ENCODE results near the gene CCDC107.
"Not testable (repeated sequence)": the region's sequence is repeated elsewhere in the genome, so short reads cannot be mapped to it uniquely, and the experiment has no call there.

CCDC107 gene

DNA sequence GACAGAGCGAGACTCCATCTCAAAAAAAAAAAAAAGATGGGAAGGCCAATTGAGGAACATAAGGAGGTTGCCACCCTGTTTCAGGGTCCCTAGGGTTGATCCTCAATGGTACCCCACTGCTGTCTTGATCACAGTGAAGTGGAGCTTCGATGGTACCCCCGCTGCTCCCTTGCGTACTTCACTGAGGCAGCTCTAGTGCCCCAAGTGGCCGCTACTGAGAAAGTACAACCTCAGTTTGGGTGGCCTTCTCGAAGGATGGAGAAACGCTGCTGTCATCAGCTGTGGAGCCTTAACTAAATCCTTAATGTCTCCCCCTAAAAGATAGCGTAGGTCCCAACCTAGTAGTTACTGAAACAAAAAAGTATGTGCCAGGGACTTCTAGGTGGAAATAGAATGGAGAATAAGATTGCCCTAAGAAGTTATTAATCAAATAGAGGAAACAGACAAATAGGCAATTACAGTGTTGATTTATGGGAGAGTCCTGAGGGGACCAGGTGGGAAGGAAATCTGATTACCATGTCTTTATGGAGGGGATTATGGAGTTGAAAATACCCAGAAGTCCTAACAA lies 46.8 kb upstream of the CCDC107 start:
- no peak overlapping the region for H4K91ac ChIP-seq (ENCODE audit: low read length)
- no peak overlapping the region for H3K4me3 ChIP-seq (ENCODE audit: insufficient read depth in 1 of 2, low read depth in 1 of 2, low read length in 2 of 2)
- H3K18ac ChIP-seq (ENCODE audit: low read depth in 1 of 2, low read length in 2 of 2): no peak overlapping the region
- H2BK120ac ChIP-seq (ENCODE audit: low read depth, low read length): no peak overlapping the region
- no peak overlapping the region for H3K4ac ChIP-seq (ENCODE audit: low read depth in 1 of 2, low read length in 2 of 2)
- H3K9me3 ChIP-seq (ENCODE audit: control insufficient read depth, low read length): no peaks in the 10 kb centered on the region
- peaks cover 7% of the 10 kb centered on the region for H3K4me1 ChIP-seq (ENCODE audit: control insufficient read depth, insufficient read depth, low read depth, low read length)
- peaks cover 16% of the 10 kb centered on the region for H3K79me1 ChIP-seq (replicated peaks; ENCODE audit: low read length, poor library complexity, severe bottlenecking)
- H4K8ac ChIP-seq (ENCODE audit: low read length): no peak overlapping the region
- peak; percentile 54 for DNase-seq
- H3K4me2 ChIP-seq (ENCODE audit: low read length, poor library complexity, severe bottlenecking): no peak overlapping the region
- 26% methylated on average over 8 of the region's 8 CpGs for WGBS
- no peak overlapping the region for H3K9ac ChIP-seq (ENCODE audit: low read length)
- H2BK5ac ChIP-seq (ENCODE audit: low read depth, low read length, poor library complexity, severe bottlenecking): no peak overlapping the region
- H3K36me3 ChIP-seq (ENCODE audit: control insufficient read depth in 1 of 2, insufficient read depth in 2 of 2, low read depth in 1 of 2, low read length in 2 of 2): peaks cover 32 to 41% of the 10 kb centered on the region in 2 experiments
- peaks cover 0 to 25% of the 10 kb centered on the region in 2 experiments for H3K27me3 ChIP-seq (ENCODE audit: control insufficient read depth in 1 of 2, insufficient read depth in 1 of 2, low read length in 2 of 2)
- no peak overlapping the region for H3K14ac ChIP-seq (ENCODE audit: low read length in 2 of 2)
- no peak overlapping the region for H2BK12ac ChIP-seq (ENCODE audit: low read length in 2 of 2)
- H2AK5ac ChIP-seq (ENCODE audit: low read length, severe bottlenecking): no peak overlapping the region
- H3K23ac ChIP-seq (ENCODE audit: low read length in 2 of 2): no peak overlapping the region
- H3K27ac ChIP-seq (ENCODE audit: low read length, poor library complexity, severe bottlenecking): no peak overlapping the region
- no peak overlapping the region for H2AFZ ChIP-seq (ENCODE audit: low read depth, low read length)
- no peak overlapping the region for H2BK15ac ChIP-seq (ENCODE audit: low read depth, poor library complexity, severe bottlenecking)

DNA sequence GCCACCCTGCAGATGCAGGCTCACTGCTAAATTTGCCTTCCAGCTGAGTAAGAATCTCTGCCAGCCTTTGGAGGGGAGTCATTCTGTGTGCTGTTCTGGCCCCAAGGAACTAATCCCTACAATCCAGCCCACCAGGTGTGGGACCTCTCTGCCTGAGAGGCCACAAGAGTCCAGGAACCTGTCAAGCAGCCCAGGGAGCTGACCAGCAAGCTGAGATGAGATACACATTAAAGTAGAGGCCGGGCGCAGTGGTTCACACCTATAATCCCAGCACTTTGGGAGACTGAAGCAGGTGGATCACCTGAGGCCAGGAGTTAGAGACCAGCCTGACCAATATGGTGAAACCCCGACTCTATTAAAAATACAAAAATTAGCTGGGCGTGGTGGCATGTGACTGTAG lies 46.0 kb upstream of the CCDC107 start:
- H3K79me1 ChIP-seq (replicated peaks; ENCODE audit: low read length, poor library complexity, severe bottlenecking): peaks cover 10% of the 10 kb centered on the region
- not testable (repeated sequence) for H2BK5ac ChIP-seq (ENCODE audit: low read depth, low read length, poor library complexity, severe bottlenecking); H3K4ac ChIP-seq (ENCODE audit: low read depth in 1 of 2, low read length in 2 of 2); H2AFZ ChIP-seq (ENCODE audit: low read depth, low read length); H2BK12ac ChIP-seq (ENCODE audit: low read length in 2 of 2); H2AK5ac ChIP-seq (ENCODE audit: low read length, severe bottlenecking); H3K9ac ChIP-seq (ENCODE audit: low read length); H3K4me1 ChIP-seq (ENCODE audit: control insufficient read depth, insufficient read depth, low read depth, low read length); H4K91ac ChIP-seq (ENCODE audit: low read length); H3K14ac ChIP-seq (ENCODE audit: low read length in 2 of 2); H3K23ac ChIP-seq (ENCODE audit: low read length in 2 of 2); H3K4me3 ChIP-seq (ENCODE audit: insufficient read depth in 1 of 2, low read depth in 1 of 2, low read length in 2 of 2); DNase-seq; H3K18ac ChIP-seq (ENCODE audit: low read depth in 1 of 2, low read length in 2 of 2); H2BK15ac ChIP-seq (ENCODE audit: low read depth, poor library complexity, severe bottlenecking); H4K8ac ChIP-seq (ENCODE audit: low read length); H2BK120ac ChIP-seq (ENCODE audit: low read depth, low read length); H3K9me3 ChIP-seq (ENCODE audit: control insufficient read depth, low read length); H3K27ac ChIP-seq (ENCODE audit: low read length, poor library complexity, severe bottlenecking); H3K4me2 ChIP-seq (ENCODE audit: low read length, poor library complexity, severe bottlenecking)
- WGBS: 81% methylated on average over 4 of the region's 4 CpGs
- peaks cover 0 to 31% of the 10 kb centered on the region in 2 experiments for H3K27me3 ChIP-seq (ENCODE audit: control insufficient read depth in 1 of 2, insufficient read depth in 1 of 2, low read length in 2 of 2)
- H3K36me3 ChIP-seq (ENCODE audit: control insufficient read depth in 1 of 2, insufficient read depth in 2 of 2, low read depth in 1 of 2, low read length in 2 of 2): peaks cover 32 to 37% of the 10 kb centered on the region in 2 experiments

DNA sequence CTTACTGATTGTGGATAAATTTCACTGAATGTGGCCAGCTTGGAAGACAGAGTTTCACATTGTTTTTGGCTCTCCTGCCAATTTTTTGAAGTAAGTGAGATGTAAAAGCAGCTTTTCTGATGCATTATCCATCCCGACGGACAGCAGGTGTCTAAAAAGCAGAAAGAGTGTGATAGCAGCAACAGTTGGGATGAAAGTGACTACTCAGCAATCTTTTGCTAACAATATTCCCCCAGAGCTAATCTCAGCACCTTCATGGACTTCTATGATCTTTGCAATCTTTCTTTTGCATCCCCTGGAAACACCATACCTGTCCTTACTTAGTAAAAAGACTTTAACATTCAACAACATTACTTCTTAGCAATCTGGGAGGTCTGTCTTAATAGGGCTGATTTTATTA lies 45.2 kb upstream of the CCDC107 start:
- Histone ChIP-seq H2AFZ (ENCODE audit: low read depth, low read length) (no peak overlapping the region), H3K18ac (ENCODE audit: low read depth in 1 of 2, low read length in 2 of 2) (no peak overlapping the region), H3K36me3 (ENCODE audit: control insufficient read depth in 1 of 2, insufficient read depth in 2 of 2, low read depth in 1 of 2, low read length in 2 of 2) (peaks cover 26 to 30% of the 10 kb centered on the region in 2 experiments), H3K23ac (ENCODE audit: low read length in 2 of 2) (no peak overlapping the region), H4K8ac (ENCODE audit: low read length) (no peak overlapping the region), H2BK12ac (ENCODE audit: low read length in 2 of 2) (no peak overlapping the region), H3K9ac (ENCODE audit: low read length) (no peak overlapping the region), H3K79me1 (replicated peaks; ENCODE audit: low read length, poor library complexity, severe bottlenecking) (peaks cover 3% of the 10 kb centered on the region), H2BK15ac (ENCODE audit: low read depth, poor library complexity, severe bottlenecking) (no peak overlapping the region), H2BK5ac (ENCODE audit: low read depth, low read length, poor library complexity, severe bottlenecking) (no peak overlapping the region), H3K14ac (ENCODE audit: low read length in 2 of 2) (no peak overlapping the region), H3K4ac (ENCODE audit: low read depth in 1 of 2, low read length in 2 of 2) (no peak overlapping the region), H3K4me3 (ENCODE audit: insufficient read depth in 1 of 2, low read depth in 1 of 2, low read length in 2 of 2) (no peak overlapping the region), H4K91ac (ENCODE audit: low read length) (no peak overlapping the region), H3K9me3 (ENCODE audit: control insufficient read depth, low read length) (no peaks in the 10 kb centered on the region), H3K27me3 (ENCODE audit: control insufficient read depth in 1 of 2, insufficient read depth in 1 of 2, low read length in 2 of 2) (peaks cover 0 to 39% of the 10 kb centered on the region in 2 experiments), H2BK120ac (ENCODE audit: low read depth, low read length) (no peak overlapping the region), H3K4me1 (ENCODE audit: control insufficient read depth, insufficient read depth, low read depth, low read length) (peaks cover 7% of the 10 kb centered on the region), H3K27ac (ENCODE audit: low read length, poor library complexity, severe bottlenecking) (no peak overlapping the region), H2AK5ac (ENCODE audit: low read length, severe bottlenecking) (no peak overlapping the region), H3K4me2 (ENCODE audit: low read length, poor library complexity, severe bottlenecking) (no peak overlapping the region)
- no peak for DNase-seq
- WGBS: 77% methylated on average over 2 of the region's 2 CpGs

DNA sequence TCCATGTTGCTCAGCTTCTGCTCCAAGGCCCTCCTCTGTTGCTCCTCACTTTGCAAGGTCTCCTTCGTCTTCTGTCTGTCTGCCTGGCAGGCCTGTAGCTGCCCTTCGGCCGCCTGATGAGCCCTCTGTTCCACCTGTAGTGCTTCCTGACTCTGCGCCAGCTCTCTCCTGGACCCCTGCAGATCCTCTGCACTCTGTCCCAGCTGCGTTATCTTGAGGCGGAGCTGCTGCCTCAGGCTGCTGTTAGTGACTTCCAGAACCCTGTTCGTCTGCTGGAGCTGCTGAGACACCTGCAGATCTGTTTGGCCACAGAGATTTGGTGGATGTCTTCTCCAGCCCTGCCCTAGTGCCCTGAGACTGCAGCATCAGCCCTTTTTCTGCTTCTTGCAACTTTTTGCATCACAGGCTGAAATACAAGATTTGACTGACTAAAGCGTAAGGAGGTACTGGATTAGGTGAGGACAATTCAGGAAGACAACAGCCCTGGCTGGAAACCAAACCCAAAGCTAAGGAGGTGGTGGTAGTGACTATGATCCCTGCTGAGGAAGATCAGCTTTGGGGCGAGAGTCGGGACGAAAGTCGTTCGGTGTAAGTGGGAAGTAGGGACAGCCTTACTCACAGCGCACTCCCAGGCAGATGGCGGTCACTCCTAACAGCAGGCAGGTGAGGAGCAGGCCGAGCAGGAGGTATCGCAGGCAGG lies 42.0 kb upstream of the CCDC107 start:
- Histone ChIP-seq H2AFZ (ENCODE audit: low read depth, low read length) (no peak overlapping the region), H3K4me3 (ENCODE audit: insufficient read depth in 1 of 2, low read depth in 1 of 2, low read length in 2 of 2) (peak overlapping the region in 1 of 2 experiments; percentile 76), H3K79me1 (replicated peaks; ENCODE audit: low read length, poor library complexity, severe bottlenecking) (no peaks in the 10 kb centered on the region), H3K23ac (ENCODE audit: low read length in 2 of 2) (no peak overlapping the region), H4K91ac (ENCODE audit: low read length) (no peak overlapping the region), H3K27me3 (ENCODE audit: control insufficient read depth in 1 of 2, insufficient read depth in 1 of 2, low read length in 2 of 2) (peaks cover 0 to 58% of the 10 kb centered on the region in 2 experiments), H3K27ac (ENCODE audit: low read length, poor library complexity, severe bottlenecking) (no peak overlapping the region), H3K36me3 (ENCODE audit: control insufficient read depth in 1 of 2, insufficient read depth in 2 of 2, low read depth in 1 of 2, low read length in 2 of 2) (peaks cover 0 to 3% of the 10 kb centered on the region in 2 experiments), H3K14ac (ENCODE audit: low read length in 2 of 2) (no peak overlapping the region), H3K4ac (ENCODE audit: low read depth in 1 of 2, low read length in 2 of 2) (no peak overlapping the region), H4K8ac (ENCODE audit: low read length) (no peak overlapping the region), H2AK5ac (ENCODE audit: low read length, severe bottlenecking) (no peak overlapping the region), H2BK5ac (ENCODE audit: low read depth, low read length, poor library complexity, severe bottlenecking) (no peak overlapping the region), H3K9me3 (ENCODE audit: control insufficient read depth, low read length) (no peaks in the 10 kb centered on the region), H3K4me2 (ENCODE audit: low read length, poor library complexity, severe bottlenecking) (no peak overlapping the region), H2BK15ac (ENCODE audit: low read depth, poor library complexity, severe bottlenecking) (no peak overlapping the region), H3K18ac (ENCODE audit: low read depth in 1 of 2, low read length in 2 of 2) (no peak overlapping the region), H3K9ac (ENCODE audit: low read length) (peak overlapping the region; percentile 89), H3K4me1 (ENCODE audit: control insufficient read depth, insufficient read depth, low read depth, low read length) (peaks cover 7% of the 10 kb centered on the region), H2BK12ac (ENCODE audit: low read length in 2 of 2) (no peak overlapping the region), H2BK120ac (ENCODE audit: low read depth, low read length) (no peak overlapping the region)
- no peak for DNase-seq
- 47% methylated on average over 17 of the region's 17 CpGs for WGBS

Data from mesenchymal stem cell (in vitro differentiated cells and primary cell).